VCaP (cell line): ENCODE measurements around the gene CAMTA1.
A peak's percentile ranks its signal among the peaks of the same experiment; 100 is the strongest.

ENCODE experiments used
- H3K27ac ChIP-seq: fragments of 450-650 bp; 2 replicates; pipeline ENCODE4 v1.5.1; 2017
- TF ChIP-seq, protein P1 (sequence below): fragments of 450-650 bp; conservative IDR thresholded peaks from 2 replicates; pipeline ENCODE4 v1.5.1; 2017; ENCODE audit warnings: mild to moderate bottlenecking, moderate library complexity

CAMTA1 gene

DNA sequence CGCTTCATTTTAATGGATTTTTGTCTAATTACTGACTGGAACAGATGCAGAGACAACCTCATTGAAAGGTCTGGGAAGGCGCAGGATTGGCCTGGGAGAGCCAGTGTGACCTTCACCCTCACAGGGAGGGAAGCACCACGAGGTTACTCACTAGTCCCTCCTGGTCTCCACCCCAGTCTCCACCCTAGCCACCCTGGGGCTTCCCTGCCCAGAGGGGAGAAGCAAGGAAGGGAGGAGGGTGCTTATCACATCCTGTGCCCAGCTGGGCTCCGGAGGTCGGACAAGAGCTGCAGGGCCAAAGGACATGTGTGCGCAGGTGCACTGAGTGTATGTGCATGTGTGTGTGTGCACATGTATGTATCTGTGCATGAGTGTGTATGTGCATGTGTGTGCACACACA, 765.7 kb downstream of the CAMTA1 start:
- TF ChIP-seq, protein P1, sequence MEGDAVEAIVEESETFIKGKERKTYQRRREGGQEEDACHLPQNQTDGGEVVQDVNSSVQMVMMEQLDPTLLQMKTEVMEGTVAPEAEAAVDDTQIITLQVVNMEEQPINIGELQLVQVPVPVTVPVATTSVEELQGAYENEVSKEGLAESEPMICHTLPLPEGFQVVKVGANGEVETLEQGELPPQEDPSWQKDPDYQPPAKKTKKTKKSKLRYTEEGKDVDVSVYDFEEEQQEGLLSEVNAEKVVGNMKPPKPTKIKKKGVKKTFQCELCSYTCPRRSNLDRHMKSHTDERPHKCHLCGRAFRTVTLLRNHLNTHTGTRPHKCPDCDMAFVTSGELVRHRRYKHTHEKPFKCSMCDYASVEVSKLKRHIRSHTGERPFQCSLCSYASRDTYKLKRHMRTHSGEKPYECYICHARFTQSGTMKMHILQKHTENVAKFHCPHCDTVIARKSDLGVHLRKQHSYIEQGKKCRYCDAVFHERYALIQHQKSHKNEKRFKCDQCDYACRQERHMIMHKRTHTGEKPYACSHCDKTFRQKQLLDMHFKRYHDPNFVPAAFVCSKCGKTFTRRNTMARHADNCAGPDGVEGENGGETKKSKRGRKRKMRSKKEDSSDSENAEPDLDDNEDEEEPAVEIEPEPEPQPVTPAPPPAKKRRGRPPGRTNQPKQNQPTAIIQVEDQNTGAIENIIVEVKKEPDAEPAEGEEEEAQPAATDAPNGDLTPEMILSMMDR: no peak
- H3K27ac ChIP-seq: peak overlapping the region; percentile 78; the same call in 1 of the 2 replicates

- H3K27ac ChIP-seq: peak overlapping the region; percentile 78
- TF ChIP-seq, protein P1: no peak
Measured at GRCh38 chr1:7551442-7551841, 766.2 kb downstream of the CAMTA1 start.

GRCh38 chr1:7552402-7552801, 767.1 kb downstream of the CAMTA1 start:
- peak overlapping the region; percentile 78 for H3K27ac ChIP-seq

DNA sequence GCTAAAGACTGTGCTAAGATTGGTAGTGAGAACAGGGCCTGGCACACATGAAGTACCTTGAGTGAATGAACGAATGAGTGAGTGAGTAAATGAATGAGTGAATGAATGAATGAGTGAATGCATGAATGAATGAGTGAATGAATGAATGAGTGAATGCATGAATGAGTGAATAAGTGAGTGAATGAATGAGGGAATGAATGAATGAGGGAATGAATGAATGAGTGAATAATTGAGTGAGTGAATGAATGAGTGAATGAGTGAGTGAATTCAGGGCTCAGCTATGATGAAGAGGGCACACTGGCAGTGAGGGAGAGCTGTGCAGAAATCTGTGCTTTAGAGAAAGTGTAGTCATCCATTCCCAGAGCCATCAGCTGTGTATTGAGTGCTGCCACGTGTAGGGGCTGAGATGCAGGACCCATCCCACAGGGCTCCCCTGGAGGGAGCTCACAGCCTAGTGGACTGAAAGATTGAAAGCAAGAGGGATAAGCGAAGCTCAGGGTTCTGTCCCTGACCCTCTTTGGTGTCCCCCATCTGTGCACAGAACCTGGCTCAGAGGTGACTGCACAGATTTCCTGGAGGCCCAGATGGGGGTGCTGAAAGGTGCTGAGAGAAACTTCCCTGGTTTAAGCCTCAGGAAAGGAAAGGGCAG, 767.9 kb downstream of the CAMTA1 start:
- peak overlapping the region; percentile 78 for H3K27ac ChIP-seq
- TF ChIP-seq, protein P1: no peak

More at GRCh38 chr1:7552402-7552801, 767.1 kb downstream of the CAMTA1 start:
- TF ChIP-seq, protein P1: no peak

DNA sequence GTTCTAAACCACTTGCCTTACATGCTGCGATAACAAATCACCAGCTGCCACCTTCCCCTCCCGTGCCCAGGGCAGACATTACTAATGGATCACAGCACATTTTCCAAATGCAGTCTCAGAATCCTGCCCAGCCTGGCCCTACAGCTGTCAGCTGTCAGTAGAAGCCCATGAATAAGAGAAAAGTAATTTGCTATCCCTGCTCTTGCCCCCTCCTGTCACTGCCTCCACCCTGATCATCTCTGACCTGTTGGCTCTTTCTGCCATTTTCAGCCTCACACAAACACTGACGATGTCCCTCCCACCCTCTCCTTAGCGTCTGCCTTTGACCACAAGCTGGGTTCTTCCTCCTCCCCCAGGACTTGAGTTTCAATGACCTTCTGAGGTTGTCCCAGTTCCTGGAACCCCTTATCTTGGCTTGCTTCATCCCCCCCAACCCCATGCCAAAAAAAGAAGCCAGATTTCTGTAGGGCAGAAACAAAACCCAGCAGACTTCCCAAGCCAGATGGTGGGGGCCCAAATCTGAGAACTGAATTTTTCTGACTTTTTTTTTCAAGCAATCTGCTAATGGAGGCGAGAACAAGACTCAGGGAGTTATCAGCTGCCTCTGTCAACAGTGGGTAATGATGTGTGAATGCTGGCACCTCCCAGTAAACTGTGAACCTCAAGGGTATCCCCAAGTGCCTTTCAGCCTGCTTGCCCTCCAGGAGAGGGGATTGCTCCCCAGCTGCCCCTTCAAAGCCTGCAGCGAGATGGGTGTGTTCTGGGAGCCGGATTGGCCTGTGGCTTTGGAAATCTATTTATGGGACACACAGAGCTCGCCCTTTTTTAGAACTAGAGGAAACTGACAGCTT, 769.4 kb downstream of the CAMTA1 start:
- TF ChIP-seq, protein P1: no peak
- H3K27ac ChIP-seq: no peak overlapping the region

- no peak overlapping the region for H3K27ac ChIP-seq
- TF ChIP-seq, protein P1: no peak
Measured at GRCh38 chr1:7555391-7556185, 770.3 kb downstream of the CAMTA1 start.
